CD4-positive, CD25-positive, alpha-beta regulatory T cell (primary cell): ENCODE data around the gene AUTS2. TPM values are rescaled to one million over a fixed set of nuclear protein-coding genes. Genes with fewer than 3 reads are reported as not detected.

ENCODE experiments used
- ATAC-seq, 2 donors: fragments of 150-1000 bp; cut with Tn5 transposase; one replicate each; pipeline ENCODE4 v1.10.0; 2021; ENCODE audit warnings: low read depth in 2 of 2, moderate number of reproducible peaks in 2 of 2, moderate library complexity in 1 of 2
- DNase-seq, 3 donors: peaks; one replicate each; pipeline versions ENCODE4 v3.0.0 to v3.0.0-alpha.2; 2012 to 2022; ENCODE audit warnings: mixed read lengths in 1 of 3
- H3K27ac ChIP-seq: one replicate; pipeline ENCODE4 v1.7.0; 2013; ENCODE audit warnings: mild to moderate bottlenecking, low read length; ENCODE audit not compliant: insufficient read depth, poor library complexity, severe bottlenecking
- H3K27me3 ChIP-seq: one replicate; pipeline ENCODE4 v1.7.0; 2013; ENCODE audit warnings: low read length; ENCODE audit not compliant: control insufficient read depth, insufficient read depth
- H3K36me3 ChIP-seq: one replicate; pipeline ENCODE4 v1.7.0; 2013; ENCODE audit warnings: mild to moderate bottlenecking, low read length, moderate library complexity; ENCODE audit not compliant: control insufficient read depth, insufficient read depth
- H3K4me1 ChIP-seq: 2 replicates; pipeline ENCODE4 v1.7.0; 2013; ENCODE audit warnings: mild to moderate bottlenecking, low read length; ENCODE audit not compliant: insufficient read depth, control insufficient read depth, poor library complexity, severe bottlenecking
- H3K4me3 ChIP-seq: one replicate; pipeline ENCODE4 v1.7.0; 2013; ENCODE audit warnings: low read depth, mild to moderate bottlenecking, low read length, moderate library complexity
- H3K9me3 ChIP-seq, 2 experiments: 1 replicate in 1 of 2; 2 replicates in 1 of 2; pipeline ENCODE4 v1.7.0; 2013; ENCODE audit warnings: low read length in 2 of 2, mild to moderate bottlenecking in 1 of 2, moderate library complexity in 1 of 2; ENCODE audit not compliant: control insufficient read depth in 2 of 2
- H3K27ac Mint-ChIP-seq, 3 donors: one replicate each; pipeline ENCODE4 v1.8.0; 2020 to 2022; ENCODE audit warnings: mild to moderate bottlenecking in 3 of 3, mixed read lengths in 3 of 3, moderate library complexity in 2 of 3
- H3K27me3 Mint-ChIP-seq: one replicate; pipeline ENCODE4 v1.8.0; 2022; ENCODE audit warnings: mild to moderate bottlenecking, mixed read lengths
- H3K36me3 Mint-ChIP-seq: one replicate; pipeline ENCODE4 v1.8.0; 2020; ENCODE audit warnings: mixed read lengths
- H3K4me1 Mint-ChIP-seq, 4 donors: one replicate each; pipeline ENCODE4 v1.8.0; 2020 to 2022; ENCODE audit warnings: mixed read lengths in 4 of 4, mild to moderate bottlenecking in 1 of 4
- H3K4me3 Mint-ChIP-seq, 4 donors: one replicate each; pipeline ENCODE4 v1.8.0; 2020 to 2022; ENCODE audit warnings: mild to moderate bottlenecking in 4 of 4, mixed read lengths in 4 of 4, moderate library complexity in 3 of 4
- H3K9me3 Mint-ChIP-seq, 7 donors: one replicate each; pipeline ENCODE4 v1.8.0; 2020 to 2022; ENCODE audit warnings: mixed read lengths in 7 of 7, mild to moderate bottlenecking in 3 of 7, moderate library complexity in 2 of 7
- polyA plus RNA-seq, 4 donors: library from polyadenylated mRNA; unstranded; fragments of 300-500 nt; fragmentation: Illumina TruSeq; gene quantifications; one replicate each; pipeline ENCODE4 v1.2.3, GENCODE V29; 2021
- total RNA-seq: library from RNA; stranded (reverse); gene quantifications from one replicate; pipeline ENCODE4 v1.2.3, GENCODE V29; 2022

The AUTS2 gene
- total and polyA plus RNA-seq, 5 donors from 2014 or later, result 0.47 to 32.4 (median 0.74) TPM

GRCh38 chr7:69608878-69609277 lies 10.6 kb downstream of the AUTS2 start:
- Mint-ChIP-seq H3K4me3 (no peak overlapping the region), H3K4me1 (no peaks in the 10 kb centered on the region), H3K9me3 (no peaks in the 10 kb centered on the region), H3K36me3 (no peaks in the 10 kb centered on the region), H3K27me3 (peaks cover 10% of the 10 kb centered on the region), H3K27ac (no peak overlapping the region)
- DNase-seq (no peak), ATAC-seq (no peak)
- no peaks in the 10 kb centered on the region for H3K4me1 ChIP-seq
- H3K27ac ChIP-seq, result no peak overlapping the region
- H3K9me3 ChIP-seq, result no peaks in the 10 kb centered on the region
- H3K4me3 ChIP-seq, result no peak overlapping the region
- peaks cover 8% of the 10 kb centered on the region for H3K27me3 ChIP-seq
- no peaks in the 10 kb centered on the region for H3K36me3 ChIP-seq

GRCh38 chr7:69609541-69610373 lies 11.5 kb downstream of the AUTS2 start:
- H3K36me3 ChIP-seq, result no peaks in the 10 kb centered on the region
- H3K4me3 Mint-ChIP-seq, result no peak overlapping the region
- peaks cover 10% of the 10 kb centered on the region for H3K27me3 Mint-ChIP-seq
- H3K4me3 ChIP-seq, result no peak overlapping the region
- H3K4me1 Mint-ChIP-seq, result no peaks in the 10 kb centered on the region
- H3K27ac ChIP-seq, result no peak overlapping the region
- no peak overlapping the region for H3K27ac Mint-ChIP-seq
- H3K9me3 ChIP-seq, result no peaks in the 10 kb centered on the region
- ATAC-seq (no peak), DNase-seq (no peak)
- H3K4me1 ChIP-seq, result no peaks in the 10 kb centered on the region
- H3K27me3 ChIP-seq, result peaks cover 8% of the 10 kb centered on the region
- no peaks in the 10 kb centered on the region for H3K9me3 Mint-ChIP-seq
- no peaks in the 10 kb centered on the region for H3K36me3 Mint-ChIP-seq

GRCh38 chr7:69610374-69611084 lies 12.3 kb downstream of the AUTS2 start:
- H3K27me3 Mint-ChIP-seq, result peaks cover 10% of the 10 kb centered on the region
- Histone ChIP-seq H3K27me3 (peaks cover 6% of the 10 kb centered on the region), H3K9me3 (no peaks in the 10 kb centered on the region), H3K4me1 (no peaks in the 10 kb centered on the region), H3K36me3 (no peaks in the 10 kb centered on the region), H3K27ac (no peak overlapping the region), H3K4me3 (no peak overlapping the region)
- H3K36me3 Mint-ChIP-seq, result no peaks in the 10 kb centered on the region
- H3K27ac Mint-ChIP-seq, result no peak overlapping the region
- no peaks in the 10 kb centered on the region for H3K9me3 Mint-ChIP-seq
- H3K4me1 Mint-ChIP-seq, result no peaks in the 10 kb centered on the region
- ATAC-seq (no peak), DNase-seq (no peak)
- no peak overlapping the region for H3K4me3 Mint-ChIP-seq

GRCh38 chr7:69612981-69613380 lies 14.7 kb downstream of the AUTS2 start:
- peaks cover 0 to 2% (median 0%) of the 10 kb centered on the region in 7 donors for H3K9me3 Mint-ChIP-seq
- no peaks in the 10 kb centered on the region for H3K4me1 ChIP-seq
- H3K36me3 ChIP-seq, result no peaks in the 10 kb centered on the region
- DNase-seq, result no peak
- H3K4me3 ChIP-seq, result no peak overlapping the region
- H3K4me1 Mint-ChIP-seq, result no peaks in the 10 kb centered on the region
- ATAC-seq, result no peak
- no peaks in the 10 kb centered on the region for H3K27me3 ChIP-seq
- no peak overlapping the region for H3K27ac ChIP-seq
- H3K27ac Mint-ChIP-seq, result no peak overlapping the region
- H3K36me3 Mint-ChIP-seq, result no peaks in the 10 kb centered on the region
- peaks cover 7% of the 10 kb centered on the region for H3K27me3 Mint-ChIP-seq
- no peaks in the 10 kb centered on the region for H3K9me3 ChIP-seq
- H3K4me3 Mint-ChIP-seq, result no peak overlapping the region

- Mint-ChIP-seq H3K27ac (no peak overlapping the region), H3K4me3 (no peak overlapping the region), H3K4me1 (no peaks in the 10 kb centered on the region), H3K9me3 (peaks cover 0 to 2% (median 0%) of the 10 kb centered on the region in 7 donors), H3K27me3 (peaks cover 1% of the 10 kb centered on the region), H3K36me3 (no peaks in the 10 kb centered on the region)
- ATAC-seq, result no peak
- H3K9me3 ChIP-seq, result no peaks in the 10 kb centered on the region
- H3K27ac ChIP-seq, result no peak overlapping the region
- no peak overlapping the region for H3K4me3 ChIP-seq
- H3K4me1 ChIP-seq, result no peaks in the 10 kb centered on the region
- no peaks in the 10 kb centered on the region for H3K36me3 ChIP-seq
- DNase-seq, result no peak
- H3K27me3 ChIP-seq, result no peaks in the 10 kb centered on the region
These were observed 15.6 kb downstream of the AUTS2 start for GRCh38 chr7:69613846-69614245.

DNA sequence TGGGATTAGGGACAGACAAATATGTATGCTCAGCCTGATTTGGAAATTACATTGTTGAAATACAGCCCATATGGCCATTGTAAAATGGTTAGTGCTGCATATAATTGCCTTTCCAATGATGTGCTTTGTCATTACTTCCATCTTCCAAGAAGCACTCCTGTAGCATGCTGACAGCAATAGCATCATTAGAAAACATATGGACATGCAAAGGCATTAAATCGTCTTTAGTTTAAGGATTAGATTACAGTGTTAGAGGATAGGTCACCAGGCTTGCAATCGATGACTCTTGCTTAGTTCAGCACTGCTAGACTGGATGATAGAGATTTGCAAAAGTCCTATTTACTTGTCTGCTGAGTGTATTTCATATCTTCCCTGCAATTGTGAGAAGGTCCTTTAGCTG lies 17.4 kb downstream of the AUTS2 start:
- Histone ChIP-seq H3K4me3 (no peak overlapping the region), H3K9me3 (no peaks in the 10 kb centered on the region), H3K27me3 (no peaks in the 10 kb centered on the region), H3K36me3 (no peaks in the 10 kb centered on the region), H3K4me1 (no peaks in the 10 kb centered on the region), H3K27ac (no peak overlapping the region)
- no peaks in the 10 kb centered on the region for H3K27me3 Mint-ChIP-seq
- no peak overlapping the region for H3K27ac Mint-ChIP-seq
- no peaks in the 10 kb centered on the region for H3K4me1 Mint-ChIP-seq
- no peak overlapping the region for H3K4me3 Mint-ChIP-seq
- no peaks in the 10 kb centered on the region for H3K36me3 Mint-ChIP-seq
- ATAC-seq, result no peak
- DNase-seq, result no peak
- H3K9me3 Mint-ChIP-seq, result peaks cover 0 to 2% (median 0%) of the 10 kb centered on the region in 7 donors

DNA sequence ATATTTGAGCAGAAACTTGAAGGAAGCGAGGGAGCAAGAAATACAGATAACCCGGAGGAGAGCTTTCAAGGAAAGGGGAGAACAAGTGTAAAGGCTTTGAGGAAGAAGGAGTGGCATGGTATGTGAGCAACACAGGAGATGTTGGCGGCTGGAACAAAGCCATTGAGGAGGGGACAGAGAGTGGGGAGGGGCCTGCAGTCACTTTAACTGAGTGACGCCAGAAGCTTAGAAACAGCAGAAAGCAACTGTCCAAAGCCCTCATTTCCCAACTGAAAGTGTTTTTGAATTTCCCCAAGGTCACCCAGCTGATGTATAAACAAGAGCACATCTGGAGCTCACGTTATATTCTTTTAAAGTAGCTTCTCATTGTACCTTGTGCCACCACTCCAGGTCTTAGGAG lies 19.1 kb downstream of the AUTS2 start:
- Histone ChIP-seq H3K4me1 (no peaks in the 10 kb centered on the region), H3K4me3 (no peak overlapping the region), H3K9me3 (no peaks in the 10 kb centered on the region), H3K27me3 (no peaks in the 10 kb centered on the region), H3K36me3 (no peaks in the 10 kb centered on the region), H3K27ac (no peak overlapping the region)
- Mint-ChIP-seq H3K27me3 (no peaks in the 10 kb centered on the region), H3K4me3 (no peak overlapping the region), H3K36me3 (no peaks in the 10 kb centered on the region), H3K9me3 (peaks cover 0 to 2% (median 0%) of the 10 kb centered on the region in 7 donors), H3K27ac (no peak overlapping the region), H3K4me1 (no peaks in the 10 kb centered on the region)
- ATAC-seq, result no peak
- no peak for DNase-seq
